K562 (cell line): ENCODE results near the gene AQR. TPM values are rescaled to one million over a fixed set of nuclear protein-coding genes. Genes with fewer than 3 reads are reported as not detected.

Source experiments
- ATAC-seq: fragments of 200-7000 bp; cut with Tn5 transposase; 3 replicates; pipeline ENCODE4 v1.9.1; 2020; ENCODE audit warnings: moderate library complexity
- BruUV-seq: library from RNA; stranded (reverse); fragments of 400-500 nt; replicated peaks from 2 replicates; lab custom pipeline; 2021; lab: Mats Ljungman, UMichigan
- CTCF ChIA-PET: fragments of 300-600 bp; formaldehyde crosslinking; extraction: SDS; loops from one replicate; lab custom pipeline; 2021; ENCODE audit warnings: low intra/inter-chr PET ratio; lab: Yijun Ruan, JAX
- POLR2A ChIA-PET: fragments of 300-600, 350-650 bp; sonication (Branson Sonifier 250); formaldehyde crosslinking; extraction: SDS; loops from one replicate; lab custom pipeline; 2021; ENCODE audit warnings: antibody characterized with exemption, inconsistent platforms; lab: Yijun Ruan, JAX
- DNase-seq, 4 experiments: peaks; one replicate each; pipeline versions ENCODE4 v3.0.0 to v3.0.0-alpha.2; 2011 to 2018; ENCODE audit warnings: low spot score in 3 of 4, mixed read lengths in 3 of 4; ENCODE audit errors: extremely low read depth in 1 of 4
- FAIRE-seq: peaks from 2 replicates; lab custom pipeline; 2011; peaks lifted over from hg19 to GRCh38; lab: Jason Lieb, UNC
- H2AFZ ChIP-seq: 2 replicates; pipeline ENCODE4 v1.6.0; 2011; ENCODE audit warnings: low read depth, low read length, control low read depth, inconsistent platforms
- H3K27ac ChIP-seq: fragments of 200-600 bp; 3 replicates; pipeline ENCODE4 v1.8.0; 2011; ENCODE audit warnings: low read depth, mild to moderate bottlenecking, control low read depth, inconsistent platforms, low read length, moderate library complexity, mixed read lengths; ENCODE audit errors: extremely low read depth
- H3K27me3 ChIP-seq, 2 experiments: fragments of 300-600 bp in 1 of 2; 2 replicates in 1 of 2; 3 replicates in 1 of 2; pipeline versions ENCODE4 v1.6.0 to v1.8.0; 2011; ENCODE audit warnings: inconsistent platforms in 2 of 2, low read length in 2 of 2, mild to moderate bottlenecking in 1 of 2, mixed read lengths in 1 of 2, moderate library complexity in 1 of 2; ENCODE audit not compliant: control insufficient read depth in 2 of 2, insufficient read depth in 2 of 2
- H3K36me3 ChIP-seq: fragments of 300-600 bp; 3 replicates; pipeline ENCODE4 v1.8.0; 2011; ENCODE audit warnings: mild to moderate bottlenecking, low read length, inconsistent platforms; ENCODE audit not compliant: control insufficient read depth, insufficient read depth
- H3K4me1 ChIP-seq, 2 experiments: fragments of 200-600 bp in 1 of 2; replicated peaks in 1 of 2; 2 replicates in 1 of 2; 3 replicates in 1 of 2; pipeline versions ENCODE4 v1.5.1 to v1.8.0; 2011; ENCODE audit warnings: inconsistent platforms in 2 of 2, low read length in 2 of 2, mild to moderate bottlenecking in 1 of 2, mixed read lengths in 1 of 2, moderate library complexity in 1 of 2; ENCODE audit not compliant: control insufficient read depth in 2 of 2, insufficient read depth in 2 of 2
- H3K4me2 ChIP-seq: 2 replicates; pipeline ENCODE4 v1.6.1; 2011; ENCODE audit warnings: low read length, control low read depth, inconsistent platforms, mixed read lengths; ENCODE audit not compliant: insufficient read depth
- H3K4me3 ChIP-seq: fragments of 200-600 bp; sonication (generic), shearing (Covaris generic); 2 replicates; pipeline ENCODE4 v1.5.1; 2016; ENCODE audit warnings: control low read depth, inconsistent platforms
- H3K79me2 ChIP-seq: fragments of 200-600 bp; 3 replicates; pipeline ENCODE4 v1.8.0; 2011; ENCODE audit warnings: low read length, inconsistent platforms; ENCODE audit not compliant: control insufficient read depth, insufficient read depth
- H3K9ac ChIP-seq, 2 experiments: 2 replicates each; pipeline versions ENCODE4 v1.6.0 to v1.6.1; 2011; ENCODE audit warnings: low read depth in 2 of 2, low read length in 2 of 2, control low read depth in 1 of 2, inconsistent platforms in 1 of 2, mild to moderate bottlenecking in 1 of 2, mixed read lengths in 1 of 2; ENCODE audit not compliant: insufficient read depth in 1 of 2
- H3K9me1 ChIP-seq: one replicate; pipeline ENCODE4 v1.6.0; 2011; ENCODE audit warnings: inconsistent platforms, mild to moderate bottlenecking, low read length, moderate library complexity; ENCODE audit not compliant: control insufficient read depth, insufficient read depth
- H3K9me3 ChIP-seq: replicated peaks from 2 replicates; pipeline ENCODE4 v1.5.1; 2011; ENCODE audit warnings: low read depth, low read length, inconsistent platforms; ENCODE audit not compliant: control insufficient read depth, insufficient read depth
- H4K20me1 ChIP-seq: replicated peaks from 2 replicates; pipeline ENCODE4 v1.6.1; 2011; ENCODE audit warnings: low read length, inconsistent platforms, mixed read lengths; ENCODE audit not compliant: control insufficient read depth, insufficient read depth
- BACH1 ChIP-seq: fragments of 200-800 bp; sonication (Bioruptor generic); IDR thresholded peaks from 2 replicates; pipeline ENCODE4 v1.6.1; 2016; ENCODE audit warnings: missing genetic modification characterization, missing compliant biosample characterization
- CBX1 ChIP-seq: sonication (generic); IDR thresholded peaks from 2 replicates; pipeline ENCODE4 v1.6.1; 2016; ENCODE audit warnings: antibody characterized with exemption, low read depth, mild to moderate bottlenecking
- LCOR ChIP-seq: sonication (generic); formaldehyde crosslinking; IDR thresholded peaks from 2 replicates; pipeline ENCODE4 v1.8.0; 2022; ENCODE audit warnings: mild to moderate bottlenecking, missing genetic modification reagents
- NFXL1 ChIP-seq: fragments of 450-650 bp; formaldehyde crosslinking; IDR thresholded peaks from 2 replicates; pipeline ENCODE4 v1.4.0; 2021; ENCODE audit warnings: mild to moderate bottlenecking
- NFYB ChIP-seq: IDR thresholded peaks from 2 replicates; pipeline ENCODE4 v1.6.1; 2011; ENCODE audit warnings: mild to moderate bottlenecking, moderate library complexity; ENCODE audit not compliant: insufficient read length; ENCODE audit errors: extremely low read depth
- RB1 ChIP-seq: fragments of 450-650 bp; IDR thresholded peaks from 2 replicates; pipeline ENCODE4 v1.6.1; 2017; ENCODE audit warnings: low read depth, mild to moderate bottlenecking
- TAF15 ChIP-seq: fragments of 200-400 bp; formaldehyde crosslinking; IDR thresholded peaks from 2 replicates; pipeline ENCODE4 v1.6.1; 2017; ENCODE audit warnings: mild to moderate bottlenecking, low read depth, low read length, moderate library complexity
- WGBS: fragments of 100-300 bp; shearing (Covaris generic); methylation state at CpG from one replicate; pipeline ENCODE4 v1.1.6; 2016; ENCODE audit warnings: low coverage, mixed read lengths; ENCODE audit not compliant: insufficient coverage; ENCODE audit errors: missing lambda C conversion rate; 5-methylcytosine and 5-hydroxymethylcytosine counted together
- in situ Hi-C: fragments of 300-500 bp; cut with MboI; formaldehyde crosslinking; loops from 4 replicates; pipeline ENCODE4 v1.15.0; 2018; ENCODE audit warnings: inconsistent platforms, mixed read lengths
- intact Hi-C: fragments of 100-400 bp; cut with micrococcal nuclease; formaldehyde crosslinking; loops from 2 replicates; pipeline ENCODE4 v1.14.2; 2022
- polyA plus RNA-seq, 8 experiments: library from polyadenylated mRNA; depleted of rRNA in 4 of 8; stranded (reverse) in 5 of 8; unstranded in 3 of 8; fragments of >200 nt; fragmentation: Nextera tagmentation in 2 of 8; fragmentation: Illumina TruSeq in 1 of 8; extraction: Ambion mirVana in 2 of 8; extraction: Trizol in 1 of 8; gene quantifications; 2 replicates each; pipeline versions ENCODE4 v1.2.1 to v1.2.3, GENCODE V29; 2011 to 2014; ENCODE audit warnings: inconsistent platforms in 1 of 8, missing spikeins in 1 of 8
- total RNA-seq, 7 experiments: library from RNA; depleted of rRNA in 6 of 7; stranded (reverse); fragments of >200 nt in 6 of 7; fragmentation: Illumina TruSeq in 2 of 7; extraction: Trizol in 2 of 7; gene quantifications; 2 replicates each; pipeline versions ENCODE4 v1.2.1 to v1.2.3, GENCODE V29; 2011 to 2021; ENCODE audit warnings: low replicate concordance in 1 of 7
- TF ChIP-seq, protein P1 (sequence below): fragments of 250-450 bp; sonication (Bioruptor Pico); IDR thresholded peaks from 2 replicates; pipeline ENCODE4 v1.4.0; 2020
- TF ChIP-seq, protein P2 (sequence below), 2 experiments: IDR thresholded peaks; 2 replicates each; pipeline ENCODE4 v1.6.1; 2011; ENCODE audit warnings: borderline replicate concordance in 1 of 2, control low read depth in 1 of 2, low read depth in 1 of 2, low read length in 1 of 2, mild to moderate bottlenecking in 1 of 2, mixed read lengths in 1 of 2, moderate library complexity in 1 of 2; ENCODE audit not compliant: insufficient read depth in 1 of 2, insufficient read length in 1 of 2, poor library complexity in 1 of 2, severe bottlenecking in 1 of 2; ENCODE audit errors: extremely low read depth in 1 of 2
- TF ChIP-seq, protein P3 (sequence below): fragments of 250-450 bp; sonication (Bioruptor Pico); IDR thresholded peaks from 2 replicates; pipeline ENCODE4 v1.6.1; 2021; ENCODE audit warnings: mild to moderate bottlenecking

Gene AQR
- total and polyA plus RNA-seq, 9 of the 15 experiments (the other 6 are each of a cell fraction or from before 2014, with no cell fraction given) = 22.0 to 62.9 (median 39.3) TPM

DNA sequence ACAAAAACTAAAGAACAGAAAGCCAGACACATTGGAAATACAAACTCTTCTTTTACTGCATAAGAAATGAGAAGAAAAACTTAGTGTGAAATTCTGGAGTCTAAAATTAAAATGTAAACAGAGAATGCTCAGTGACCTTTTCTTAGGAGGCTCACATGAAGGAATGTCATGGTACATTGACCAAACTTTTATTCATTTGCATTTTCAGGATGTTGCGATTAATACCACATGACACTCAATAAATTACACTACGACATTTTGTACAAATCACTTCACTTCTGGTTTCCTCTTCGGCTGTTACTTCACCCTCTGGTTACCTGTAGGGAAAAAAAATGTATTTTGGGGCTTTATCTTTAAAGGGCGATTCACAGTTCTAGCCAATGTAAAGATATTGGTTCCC is 117.8 kb downstream of the AQR start:
- intact Hi-C loops = no loop called here
- Histone ChIP-seq H3K79me2 (no peaks in the 10 kb centered on the region), H3K9ac (no peak overlapping the region), H3K9me3 (no peaks in the 10 kb centered on the region), H2AFZ (no peak overlapping the region), H3K9me1 (no peaks in the 10 kb centered on the region), H3K27me3 (no peaks in the 10 kb centered on the region), H3K4me3 (no peak overlapping the region), H3K4me2 (no peak overlapping the region), H4K20me1 (no peaks in the 10 kb centered on the region), H3K4me1 (no peaks in the 10 kb centered on the region; a peak in 2 of 5 replicates), H3K36me3 (peaks cover 22% of the 10 kb centered on the region), H3K27ac (no peak overlapping the region)
- CTCF ChIA-PET = no interaction called here
- no peak for ATAC-seq
- POLR2A ChIA-PET = interaction anchor here (0.9 to 1.6 kb wide), 3 partner anchors 10 to 175 kb away, joined by 3 to 5 read pairs (median 3); no protein-coding TSS in a partner anchor
- no TSS peak for BruUV-seq
- FAIRE-seq = no peak
- in situ Hi-C loops = no loop called here
- WGBS = 87% methylated on average over 4 of the region's 4 CpGs
- no peak for DNase-seq
- TF ChIP-seq RB1 (no peak), NFYB (no peak), NFXL1 (CRISPR knock-in tag) (no peak), TAF15 (no peak), CBX1 (no peak), BACH1 (tag) (no peak), LCOR (no peak)
- TF ChIP-seq, protein P1, sequence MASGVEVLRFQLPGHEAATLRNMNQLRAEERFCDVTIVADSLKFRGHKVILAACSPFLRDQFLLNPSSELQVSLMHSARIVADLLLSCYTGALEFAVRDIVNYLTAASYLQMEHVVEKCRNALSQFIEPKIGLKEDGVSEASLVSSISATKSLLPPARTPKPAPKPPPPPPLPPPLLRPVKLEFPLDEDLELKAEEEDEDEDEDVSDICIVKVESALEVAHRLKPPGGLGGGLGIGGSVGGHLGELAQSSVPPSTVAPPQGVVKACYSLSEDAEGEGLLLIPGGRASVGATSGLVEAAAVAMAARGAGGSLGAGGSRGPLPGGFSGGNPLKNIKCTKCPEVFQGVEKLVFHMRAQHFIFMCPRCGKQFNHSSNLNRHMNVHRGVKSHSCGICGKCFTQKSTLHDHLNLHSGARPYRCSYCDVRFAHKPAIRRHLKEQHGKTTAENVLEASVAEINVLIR (CRISPR knock-in tag) = no peak
- TF ChIP-seq, protein P2, sequence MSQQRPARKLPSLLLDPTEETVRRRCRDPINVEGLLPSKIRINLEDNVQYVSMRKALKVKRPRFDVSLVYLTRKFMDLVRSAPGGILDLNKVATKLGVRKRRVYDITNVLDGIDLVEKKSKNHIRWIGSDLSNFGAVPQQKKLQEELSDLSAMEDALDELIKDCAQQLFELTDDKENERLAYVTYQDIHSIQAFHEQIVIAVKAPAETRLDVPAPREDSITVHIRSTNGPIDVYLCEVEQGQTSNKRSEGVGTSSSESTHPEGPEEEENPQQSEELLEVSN (IDR thresholded peaks at IDR 0.05; ENCODE audit: borderline replicate concordance in 1 of 2, extremely low read depth in 1 of 2, insufficient read depth in 1 of 2, insufficient read length in 1 of 2, low read depth in 1 of 2, low read length in 1 of 2, poor library complexity in 1 of 2, severe bottlenecking in 1 of 2) = no peak
- TF ChIP-seq, protein P3, sequence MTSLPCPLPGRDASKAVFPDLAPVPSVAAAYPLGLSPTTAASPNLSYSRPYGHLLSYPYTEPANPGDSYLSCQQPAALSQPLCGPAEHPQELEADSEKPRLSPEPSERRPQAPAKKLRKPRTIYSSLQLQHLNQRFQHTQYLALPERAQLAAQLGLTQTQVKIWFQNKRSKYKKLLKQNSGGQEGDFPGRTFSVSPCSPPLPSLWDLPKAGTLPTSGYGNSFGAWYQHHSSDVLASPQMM = no peak
